ENCODE measurements around the gene ANO10. TPM values are rescaled to one million over a fixed set of nuclear protein-coding genes. Genes with fewer than 3 reads are reported as not detected.

The ANO10 gene
- total and polyA plus RNA-seq, 2 of the 8 experiments (the other 6 are each of a cell fraction or from before 2014, with no cell fraction given) = 38.0 to 53.2 TPM

- H2AFZ ChIP-seq (ENCODE audit: low read length) = no peak overlapping the region
- no peaks in the 10 kb centered on the region for H3K79me2 ChIP-seq (ENCODE audit: control insufficient read depth in 1 of 2, insufficient read depth in 2 of 2, low read length in 2 of 2)
- no peak overlapping the region for H3K56ac ChIP-seq (replicated peaks; ENCODE audit: insufficient read length, low read depth, low read length)
- no peak for FAIRE-seq
- H3K4me3 ChIP-seq (ENCODE audit: extremely low read depth in 1 of 4, insufficient read depth in 2 of 4, low read depth in 3 of 4, low read length in 4 of 4) = no peak overlapping the region
- no peak overlapping the region for H2BK12ac ChIP-seq (ENCODE audit: low read depth, low read length)
- no peak for TF ChIP-seq RAD21 (IDR thresholded peaks at IDR 0.05 in 1 of 2, conservative IDR thresholded peaks at IDR 0.05 in 1 of 2; ENCODE audit: low read depth in 2 of 2, low read length in 2 of 2)
- TF ChIP-seq USF2 (IDR thresholded peaks at IDR 0.05; ENCODE audit: low read length) = no peak
- TF ChIP-seq RFX5 (IDR thresholded peaks at IDR 0.05; ENCODE audit: borderline replicate concordance, low read depth, low read length) = no peak
- TF ChIP-seq TBP (IDR thresholded peaks at IDR 0.05; ENCODE audit: low read depth, low read length) = no peak
- no peak overlapping the region; the same call in 1 of the 2 replicates for H2BK20ac ChIP-seq (ENCODE audit: low read length)
- H3K4me2 ChIP-seq (ENCODE audit: insufficient read depth in 1 of 2, low read depth in 2 of 2, low read length in 2 of 2) = no peak overlapping the region
- H3K4me1 ChIP-seq (replicated peaks in 1 of 4; ENCODE audit: control insufficient read depth in 3 of 4, insufficient read depth in 4 of 4, low read length in 3 of 4) = peaks cover 0 to 12% (median 7%) of the 10 kb centered on the region in 4 experiments; a peak in 4 of 7 replicates
- no peak overlapping the region for H3K14ac ChIP-seq (ENCODE audit: insufficient read length)
- H2AK5ac ChIP-seq (ENCODE audit: low read depth, low read length) = no peak overlapping the region
- H4K20me1 ChIP-seq (replicated peaks in 1 of 2; ENCODE audit: control insufficient read depth in 1 of 2, insufficient read depth in 2 of 2, low read length in 2 of 2) = peaks cover 0 to 2% of the 10 kb centered on the region in 2 experiments
- no peak overlapping the region for H2BK120ac ChIP-seq (replicated peaks; ENCODE audit: low read depth, low read length)
- no peak overlapping the region for H3K4ac ChIP-seq (replicated peaks; ENCODE audit: insufficient read length, low read depth, low read length)
- DNase-seq (ENCODE audit: low read depth in 1 of 2, low spot score in 2 of 2) = no peak
- WGBS, 2 experiments (ENCODE audit: extremely low coverage in 1 of 2, insufficient coverage in 1 of 2, insufficient read length in 1 of 2, insufficient replicate concordance in 2 of 2, low coverage in 1 of 2, low lambda C conversion rate in 2 of 2, missing lambda C conversion rate in 1 of 2) = 88% methylated on average over 1 of the region's 1 CpG; no CpG with 5 or more reads in 1 of the 2 experiments
- no peaks in the 10 kb centered on the region for H3K9me3 ChIP-seq (ENCODE audit: insufficient read depth in 2 of 2, low read depth in 1 of 2, low read length in 1 of 2)
- H3K36me3 ChIP-seq (ENCODE audit: control insufficient read depth in 2 of 4, insufficient read depth in 4 of 4, low read length in 3 of 4) = no peaks in the 10 kb centered on the region
- no peak overlapping the region for H4K91ac ChIP-seq (replicated peaks; ENCODE audit: insufficient read length, low read length)
- no peak overlapping the region for H3K27ac ChIP-seq (ENCODE audit: low read depth, low read length)
- no peaks in the 10 kb centered on the region for H3K23me2 ChIP-seq (ENCODE audit: low read depth, low read length)
- no peaks in the 10 kb centered on the region for H3K27me3 ChIP-seq (replicated peaks in 1 of 4; ENCODE audit: control insufficient read depth in 3 of 4, extremely low read depth in 1 of 4, insufficient read depth in 3 of 4, low read length in 3 of 4)
- no peak overlapping the region for H4K8ac ChIP-seq (ENCODE audit: extremely low read depth, insufficient read depth, low read length)
- H2BK15ac ChIP-seq (ENCODE audit: low read length) = no peak overlapping the region
- CTCF ChIA-PET (ENCODE audit: partially characterized antibody) = interaction anchor here (1.0 kb wide), 1 partner anchor 13 kb away, joined by 4 read pairs; no protein-coding TSS in a partner anchor
- no peaks in the 10 kb centered on the region for H3K79me1 ChIP-seq (ENCODE audit: low read depth, low read length)
- no peak overlapping the region for H4K5ac ChIP-seq (ENCODE audit: insufficient read length, low read depth, low read length)
- no peak overlapping the region for H3K9ac ChIP-seq (replicated peaks in 1 of 4; ENCODE audit: extremely low read depth in 1 of 4, low read depth in 3 of 4, low read length in 3 of 4)
- POLR2A ChIA-PET (ENCODE audit: partially characterized antibody) = no interaction called here
- H3K18ac ChIP-seq (ENCODE audit: extremely low read depth, low read length) = no peak overlapping the region
- no peak overlapping the region for H2BK5ac ChIP-seq (ENCODE audit: low read depth, low read length)
- H3K23ac ChIP-seq (ENCODE audit: insufficient read length) = no peak overlapping the region
These were observed 123.9 kb downstream of the ANO10 start for GRCh38 chr3:43497905-43498365.

All from H1 (cell line).